H1 (cell line): ENCODE data around the gene GRK6. TPM values are rescaled to one million over a fixed set of nuclear protein-coding genes. Genes with fewer than 3 reads are reported as not detected.

Source experiments
- CTCF ChIA-PET: fragments of 300-600 bp; sonication (Branson Sonifier 250); formaldehyde crosslinking; loops from one replicate; lab custom pipeline; 2021; ENCODE audit not compliant: partially characterized antibody; lab: Charles Lee
- POLR2A ChIA-PET: fragments of 300-600 bp; sonication (Branson Sonifier 250); formaldehyde crosslinking; loops from one replicate; lab custom pipeline; 2021; ENCODE audit warnings: inconsistent platforms; ENCODE audit not compliant: partially characterized antibody; lab: Charles Lee
- DNase-seq, 2 experiments: peaks; one replicate each; pipeline versions ENCODE4 v3.0.0 to v3.0.0-alpha.2; 2010 to 2022; ENCODE audit warnings: low spot score in 2 of 2, low read depth in 1 of 2, mixed read lengths in 1 of 2
- FAIRE-seq: peaks from 2 replicates; lab custom pipeline; 2011; peaks lifted over from hg19 to GRCh38; lab: Jason Lieb, UNC
- H2AFZ ChIP-seq: 2 replicates; pipeline ENCODE4 v1.8.1; 2012; ENCODE audit warnings: low read length, inconsistent platforms
- H2AK5ac ChIP-seq: 2 replicates; pipeline ENCODE4 v1.6.1; 2013; ENCODE audit warnings: low read depth, low read length
- H2BK120ac ChIP-seq: replicated peaks from 2 replicates; pipeline ENCODE3; 2013; ENCODE audit warnings: low read depth, low read length, inconsistent platforms
- H2BK12ac ChIP-seq: 2 replicates; pipeline ENCODE4 v1.6.1; 2013; ENCODE audit warnings: low read depth, low read length
- H2BK15ac ChIP-seq: 2 replicates; pipeline ENCODE4 v1.6.1; 2013; ENCODE audit warnings: low read length
- H2BK20ac ChIP-seq: 2 replicates; pipeline ENCODE4 v1.6.1; 2013; ENCODE audit warnings: low read length
- H2BK5ac ChIP-seq: 2 replicates; pipeline ENCODE4 v1.6.1; 2013; ENCODE audit warnings: low read depth, low read length
- H3K14ac ChIP-seq: 2 replicates; pipeline ENCODE4 v1.6.1; 2013; ENCODE audit warnings: inconsistent platforms; ENCODE audit not compliant: insufficient read length
- H3K18ac ChIP-seq: 2 replicates; pipeline ENCODE4 v1.6.1; 2013; ENCODE audit warnings: low read length; ENCODE audit errors: extremely low read depth
- H3K23ac ChIP-seq: 2 replicates; pipeline ENCODE4 v1.6.1; 2013; ENCODE audit warnings: inconsistent platforms; ENCODE audit not compliant: insufficient read length
- H3K23me2 ChIP-seq: 2 replicates; pipeline ENCODE4 v1.6.1; 2013; ENCODE audit warnings: low read depth, low read length
- H3K27ac ChIP-seq: 2 replicates; pipeline ENCODE4 v1.6.1; 2011; ENCODE audit warnings: low read depth, low read length, inconsistent platforms
- H3K27me3 ChIP-seq, 4 experiments: replicated peaks in 1 of 4; 1 replicate in 1 of 4; 2 replicates in 3 of 4; pipeline versions ENCODE4 v1.6.1 to v1.8.1; 2011 to 2013; ENCODE audit warnings: low read length in 3 of 4, mild to moderate bottlenecking in 3 of 4, inconsistent platforms in 2 of 4, mixed read lengths in 2 of 4, moderate library complexity in 1 of 4; ENCODE audit not compliant: control insufficient read depth in 3 of 4, insufficient read depth in 3 of 4; ENCODE audit errors: extremely low read depth in 1 of 4
- H3K36me3 ChIP-seq, 4 experiments: 2 replicates each; pipeline versions ENCODE4 v1.6.1 to v1.8.1; 2011 to 2013; ENCODE audit warnings: mild to moderate bottlenecking in 4 of 4, low read length in 3 of 4, moderate library complexity in 2 of 4, control low read depth in 1 of 4, inconsistent platforms in 1 of 4; ENCODE audit not compliant: insufficient read depth in 4 of 4, control insufficient read depth in 2 of 4
- H3K4ac ChIP-seq: replicated peaks from 2 replicates; pipeline ENCODE3; 2013; ENCODE audit warnings: low read length, low read depth, mixed read lengths, inconsistent platforms; ENCODE audit not compliant: insufficient read length
- H3K4me1 ChIP-seq, 4 experiments: replicated peaks in 1 of 4; 1 replicate in 1 of 4; 2 replicates in 3 of 4; pipeline versions ENCODE4 v1.6.1 to v1.8.1; 2011 to 2013; ENCODE audit warnings: low read length in 3 of 4, inconsistent platforms in 2 of 4, mixed read lengths in 1 of 4; ENCODE audit not compliant: insufficient read depth in 4 of 4, control insufficient read depth in 3 of 4
- H3K4me2 ChIP-seq, 2 experiments: 2 replicates each; pipeline versions ENCODE4 v1.6.1 to v1.8.1; 2011 to 2013; ENCODE audit warnings: low read depth in 2 of 2, low read length in 2 of 2, control low read depth in 1 of 2, inconsistent platforms in 1 of 2, mild to moderate bottlenecking in 1 of 2; ENCODE audit not compliant: insufficient read depth in 1 of 2
- H3K4me3 ChIP-seq, 4 experiments: fragments of 200-600, 300-600 bp in 1 of 4; sonication (generic), shearing (Covaris generic), sonication (Bioruptor Twin) in 1 of 4; 2 replicates each; pipeline versions ENCODE4 v1.5.1 to v1.8.1; 2011 to 2016; ENCODE audit warnings: low read length in 4 of 4, low read depth in 3 of 4, control low read depth in 2 of 4, inconsistent platforms in 2 of 4, mild to moderate bottlenecking in 2 of 4, mixed read lengths in 1 of 4, moderate library complexity in 1 of 4; ENCODE audit not compliant: insufficient read depth in 2 of 4; ENCODE audit errors: extremely low read depth in 1 of 4
- H3K56ac ChIP-seq: replicated peaks from 2 replicates; pipeline ENCODE3; 2013; ENCODE audit warnings: low read depth, mild to moderate bottlenecking, mixed read lengths, low read length, inconsistent platforms; ENCODE audit not compliant: insufficient read length
- H3K79me1 ChIP-seq: 2 replicates; pipeline ENCODE4 v1.6.1; 2013; ENCODE audit warnings: low read depth, low read length, control low read depth
- H3K79me2 ChIP-seq, 2 experiments: 2 replicates each; pipeline versions ENCODE4 v1.6.1 to v1.8.1; 2012 to 2013; ENCODE audit warnings: low read length in 2 of 2, mild to moderate bottlenecking in 2 of 2, inconsistent platforms in 1 of 2; ENCODE audit not compliant: insufficient read depth in 2 of 2, control insufficient read depth in 1 of 2
- H3K9ac ChIP-seq, 4 experiments: replicated peaks in 1 of 4; 1 replicate in 1 of 4; 2 replicates in 3 of 4; pipeline versions ENCODE4 v1.6.1 to v1.8.1; 2011 to 2013; ENCODE audit warnings: low read depth in 3 of 4, low read length in 3 of 4, control low read depth in 2 of 4, mild to moderate bottlenecking in 2 of 4, moderate library complexity in 2 of 4, inconsistent platforms in 1 of 4; ENCODE audit errors: extremely low read depth in 1 of 4
- H3K9me3 ChIP-seq, 2 experiments: 2 replicates each; pipeline versions ENCODE4 v1.6.1 to v1.8.1; 2012 to 2013; ENCODE audit warnings: mild to moderate bottlenecking in 2 of 2, moderate library complexity in 2 of 2, control low read depth in 1 of 2, inconsistent platforms in 1 of 2, low read depth in 1 of 2, low read length in 1 of 2, mixed read lengths in 1 of 2; ENCODE audit not compliant: insufficient read depth in 2 of 2
- H4K20me1 ChIP-seq, 2 experiments: replicated peaks in 1 of 2; 2 replicates each; pipeline versions ENCODE3 to v1.8.1; 2011 to 2013; ENCODE audit warnings: inconsistent platforms in 2 of 2, low read length in 2 of 2, mild to moderate bottlenecking in 1 of 2; ENCODE audit not compliant: insufficient read depth in 2 of 2, control insufficient read depth in 1 of 2
- H4K5ac ChIP-seq: 2 replicates; pipeline ENCODE4 v1.6.1; 2013; ENCODE audit warnings: low read length, low read depth, mixed read lengths, inconsistent platforms; ENCODE audit not compliant: insufficient read length
- H4K8ac ChIP-seq: 2 replicates; pipeline ENCODE4 v1.8.0; 2013; ENCODE audit warnings: mild to moderate bottlenecking, moderate library complexity, low read length, inconsistent platforms; ENCODE audit not compliant: insufficient read depth; ENCODE audit errors: extremely low read depth
- H4K91ac ChIP-seq: replicated peaks from 2 replicates; pipeline ENCODE3; 2013; ENCODE audit warnings: low read length, mixed read lengths, inconsistent platforms; ENCODE audit not compliant: insufficient read length
- CEBPB ChIP-seq: IDR thresholded peaks from 2 replicates; pipeline ENCODE4 v1.6.1; 2012; ENCODE audit warnings: low read depth, low read length
- HDAC2 ChIP-seq, 2 experiments: fragments of 300-600 bp in 1 of 2; sonication (generic) in 1 of 2; IDR thresholded peaks; 2 replicates each; pipeline ENCODE4 v1.6.1; 2011 to 2012; ENCODE audit warnings: low read depth in 2 of 2, low read length in 2 of 2, mild to moderate bottlenecking in 2 of 2, moderate library complexity in 2 of 2, borderline replicate concordance in 1 of 2, inconsistent platforms in 1 of 2
- PHF8 ChIP-seq: fragments of 200-600 bp; sonication (generic); conservative IDR thresholded peaks from 2 replicates; pipeline ENCODE4 v1.7.1; 2012; ENCODE audit warnings: low read depth, mild to moderate bottlenecking, inconsistent platforms, low read length, moderate library complexity
- POLR2A ChIP-seq, 2 experiments: IDR thresholded peaks; 1 replicate in 1 of 2; 2 replicates in 1 of 2; pipeline ENCODE4 v1.6.1; 2011; ENCODE audit warnings: low read depth in 2 of 2, low read length in 2 of 2, mild to moderate bottlenecking in 2 of 2; ENCODE audit errors: control extremely low read depth in 1 of 2
- RAD21 ChIP-seq, 2 experiments: IDR thresholded peaks in 1 of 2; conservative IDR thresholded peaks in 1 of 2; 2 replicates each; pipeline ENCODE4 v1.6.1; 2011; ENCODE audit warnings: low read depth in 2 of 2, low read length in 2 of 2, improper control_type of control experiment in 1 of 2, inconsistent platforms in 1 of 2, mild to moderate bottlenecking in 1 of 2, moderate library complexity in 1 of 2
- RXRA ChIP-seq: IDR thresholded peaks from 2 replicates; pipeline ENCODE4 v1.6.1; 2011; ENCODE audit warnings: low read depth, mild to moderate bottlenecking, low read length, moderate library complexity; ENCODE audit not compliant: insufficient read depth
- SIRT6 ChIP-seq: IDR thresholded peaks from one replicate; pipeline ENCODE4 v1.7.1; 2012; ENCODE audit warnings: low read length, inconsistent platforms
- SP4 ChIP-seq: IDR thresholded peaks from 2 replicates; pipeline ENCODE4 v1.6.1; 2012; ENCODE audit warnings: low read length, inconsistent platforms
- SRF ChIP-seq: IDR thresholded peaks from 2 replicates; pipeline ENCODE4 v1.6.1; 2011; ENCODE audit warnings: mild to moderate bottlenecking, low read depth, low read length, moderate library complexity
- SUZ12 ChIP-seq: fragments of 200-600 bp; sonication (generic); IDR thresholded peaks from 2 replicates; pipeline ENCODE4 v1.6.1; 2012; ENCODE audit warnings: mild to moderate bottlenecking, inconsistent platforms, low read length, moderate library complexity, mixed read lengths
- YY1 ChIP-seq: IDR thresholded peaks from 2 replicates; pipeline ENCODE4 v1.6.1; 2011; ENCODE audit warnings: low read depth, mild to moderate bottlenecking, low read length
- WGBS, 2 experiments: shearing (Covaris generic) in 1 of 2; methylation state at CpG; one replicate each; pipeline versions ENCODE4 v1.1.6 to v1.1.7; 2013 to 2015; ENCODE audit warnings: low lambda C conversion rate in 2 of 2, mixed read lengths in 2 of 2, inconsistent platforms in 1 of 2, low coverage in 1 of 2, missing lambda C conversion rate in 1 of 2; ENCODE audit not compliant: insufficient replicate concordance in 2 of 2, insufficient coverage in 1 of 2, insufficient read length in 1 of 2; ENCODE audit errors: extremely low coverage in 1 of 2, missing lambda C conversion rate in 1 of 2; 5-methylcytosine and 5-hydroxymethylcytosine counted together
- polyA plus RNA-seq, 7 experiments: library from polyadenylated mRNA; depleted of rRNA in 3 of 7; stranded (reverse) in 5 of 7; unstranded in 2 of 7; fragments of >200 nt in 5 of 7; fragments of 200-250 nt in 2 of 7; gene quantifications; 1 replicate in 5 of 7; 2 replicates in 1 of 7; 4 replicates in 1 of 7; pipeline versions ENCODE4 v1.2.1 to v1.2.3, GENCODE V29; 2011 to 2013; ENCODE audit warnings: missing spikeins in 2 of 7, mixed read lengths in 2 of 7
- total RNA-seq: library from RNA; stranded (reverse); fragmentation: NEBNext Ultra II Directional; extraction: Animal tissue kit (Norgen Biotek cat#: 25700); gene quantifications from 2 replicates; pipeline ENCODE4 v1.2.1, GENCODE V29; 2021
- TF ChIP-seq, protein P1 (sequence below): IDR thresholded peaks from 2 replicates; pipeline ENCODE4 v1.6.1; 2011; ENCODE audit warnings: low read length, improper control_type of control experiment

The GRK6 gene
- total and polyA plus RNA-seq, 2 of the 8 experiments (the other 6 are each of a cell fraction or from before 2014, with no cell fraction given): 31.8 to 57.8 TPM

DNA sequence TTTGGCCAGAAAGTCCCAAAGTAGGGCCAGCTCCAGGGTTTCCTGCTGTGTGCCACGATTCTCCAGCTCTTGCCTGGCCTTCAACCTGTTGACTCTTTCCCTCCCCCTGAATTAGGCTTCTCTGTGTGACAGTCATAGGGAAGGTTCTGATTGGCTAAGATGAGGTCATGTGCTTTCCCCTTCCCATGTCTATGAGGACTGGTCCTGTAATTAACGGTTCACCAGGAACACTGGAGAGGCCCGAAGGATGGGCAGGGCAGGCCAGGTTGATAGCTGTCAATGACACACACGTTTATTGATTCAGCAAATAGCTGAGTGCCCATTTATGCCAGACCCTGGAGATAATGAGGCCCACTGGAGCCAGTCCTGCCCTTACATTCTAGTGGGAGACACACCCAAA, 11.1 kb downstream of the GRK6 start:
- H3K79me2 ChIP-seq: no peaks in the 10 kb centered on the region
- H3K36me3 ChIP-seq: peaks cover 10 to 35% (median 24%) of the 10 kb centered on the region in 4 experiments; a peak in 6 of 8 replicates
- no peak overlapping the region for H3K4ac ChIP-seq
- no peak overlapping the region for H3K14ac ChIP-seq
- no peaks in the 10 kb centered on the region for H3K9me3 ChIP-seq
- no peak overlapping the region for H3K9ac ChIP-seq
- H4K20me1 ChIP-seq: peaks cover 0 to 10% of the 10 kb centered on the region in 2 experiments
- DNase-seq: no peak
- H3K18ac ChIP-seq: no peak overlapping the region
- no peak overlapping the region for H2BK12ac ChIP-seq
- H3K4me3 ChIP-seq: no peak overlapping the region
- H2BK120ac ChIP-seq: no peak overlapping the region
- no peak for FAIRE-seq
- 88% methylated on average over 4 of the region's 4 CpGs; no CpG with 5 or more reads in 1 of the 2 experiments for WGBS, 2 experiments
- H3K4me2 ChIP-seq: no peak overlapping the region
- H3K79me1 ChIP-seq: no peaks in the 10 kb centered on the region
- no peak overlapping the region for H2BK15ac ChIP-seq
- H3K56ac ChIP-seq: no peak overlapping the region
- H2BK5ac ChIP-seq: no peak overlapping the region
- H3K23me2 ChIP-seq: no peaks in the 10 kb centered on the region
- no peak overlapping the region for H2AFZ ChIP-seq
- ChIA-PET POLR2A (interaction anchor here (0.6 to 67.5 kb wide), 12 partner anchors 8 to 130 kb away, joined by 3 to 3349 read pairs (median 4); partner anchors contain the start of genes DBN1, DOK3, F12 and GRK6), CTCF (interaction anchor here (0.8 to 23.6 kb wide), 11 partner anchors 10 to 142 kb away, joined by 3 to 430 read pairs (median 5); partner anchors contain the start of gene SLC34A1)
- no peak overlapping the region for H3K23ac ChIP-seq
- no peaks in the 10 kb centered on the region for H3K27me3 ChIP-seq
- H2AK5ac ChIP-seq: no peak overlapping the region
- H4K5ac ChIP-seq: no peak overlapping the region
- H4K8ac ChIP-seq: 0 out of 2 replicates have a peak overlapping the region, but pooled peaks have one; percentile 57
- no peak overlapping the region for H2BK20ac ChIP-seq
- no peak overlapping the region for H3K27ac ChIP-seq
- peaks cover 0 to 5% (median 2%) of the 10 kb centered on the region in 4 experiments; a peak in 3 of 7 replicates for H3K4me1 ChIP-seq
- H4K91ac ChIP-seq: no peak overlapping the region
- TF ChIP-seq POLR2A (IDR thresholded peaks at IDR 0.05; ENCODE audit: control extremely low read depth in 1 of 2, low read depth in 2 of 2, low read length in 2 of 2) (no peak), YY1 (no peak), RAD21 (IDR thresholded peaks at IDR 0.05 in 1 of 2, conservative IDR thresholded peaks at IDR 0.05 in 1 of 2; ENCODE audit: low read depth in 2 of 2, low read length in 2 of 2) (no peak), CEBPB (no peak), PHF8 (no peak), SP4 (no peak), SIRT6 (no peak), HDAC2 (IDR thresholded peaks at IDR 0.05; ENCODE audit: borderline replicate concordance in 1 of 2, low read depth in 2 of 2, low read length in 2 of 2) (no peak), SUZ12 (no peak), RXRA (no peak), SRF (no peak)
- TF ChIP-seq, protein P1, sequence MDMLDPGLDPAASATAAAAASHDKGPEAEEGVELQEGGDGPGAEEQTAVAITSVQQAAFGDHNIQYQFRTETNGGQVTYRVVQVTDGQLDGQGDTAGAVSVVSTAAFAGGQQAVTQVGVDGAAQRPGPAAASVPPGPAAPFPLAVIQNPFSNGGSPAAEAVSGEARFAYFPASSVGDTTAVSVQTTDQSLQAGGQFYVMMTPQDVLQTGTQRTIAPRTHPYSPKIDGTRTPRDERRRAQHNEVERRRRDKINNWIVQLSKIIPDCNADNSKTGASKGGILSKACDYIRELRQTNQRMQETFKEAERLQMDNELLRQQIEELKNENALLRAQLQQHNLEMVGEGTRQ: no peak
